K562 (cell line): ENCODE results near the gene ANKLE1. TPM values are rescaled to one million over a fixed set of nuclear protein-coding genes. Genes with fewer than 3 reads are reported as not detected.

Experiments
- TBP ChIP-seq: optimal IDR thresholded peaks from 2 replicates; pipeline ENCODE3; 2011; ENCODE audit warnings: low read depth, low read length, improper control_type of control experiment
- YY1 ChIP-seq, 3 experiments: IDR thresholded peaks; 2 replicates each; pipeline ENCODE4 v1.6.1; 2011; ENCODE audit warnings: low read length in 2 of 3, mild to moderate bottlenecking in 2 of 3, moderate library complexity in 2 of 3, borderline replicate concordance in 1 of 3, control low read depth in 1 of 3, low read depth in 1 of 3; ENCODE audit not compliant: insufficient read depth in 3 of 3, insufficient replicate concordance in 2 of 3, control insufficient read depth in 1 of 3, insufficient read length in 1 of 3; ENCODE audit errors: extremely low read depth in 1 of 3
- polyA plus RNA-seq, 8 experiments: library from polyadenylated mRNA; depleted of rRNA in 4 of 8; stranded (reverse) in 5 of 8; unstranded in 3 of 8; fragments of >200 nt; fragmentation: Nextera tagmentation in 2 of 8; fragmentation: Illumina TruSeq in 1 of 8; extraction: Ambion mirVana in 2 of 8; extraction: Trizol in 1 of 8; gene quantifications; 2 replicates each; pipeline versions ENCODE4 v1.2.1 to v1.2.3, GENCODE V29; 2011 to 2014; ENCODE audit warnings: inconsistent platforms in 1 of 8, missing spikeins in 1 of 8
- total RNA-seq, 7 experiments: library from RNA; depleted of rRNA in 6 of 7; stranded (reverse); fragments of >200 nt in 6 of 7; fragmentation: Illumina TruSeq in 2 of 7; extraction: Trizol in 2 of 7; gene quantifications; 2 replicates each; pipeline versions ENCODE4 v1.2.1 to v1.2.3, GENCODE V29; 2011 to 2021; ENCODE audit warnings: low replicate concordance in 1 of 7
- TF ChIP-seq, protein P1 (sequence below): fragments of 450-650 bp; IDR thresholded peaks from 2 replicates; pipeline ENCODE4 v1.6.1; 2016; ENCODE audit warnings: low read depth
- TF ChIP-seq, protein P2 (sequence below): fragments of 250-450 bp; sonication (Bioruptor Pico); IDR thresholded peaks from 2 replicates; pipeline ENCODE4 v1.8.0; 2021; ENCODE audit warnings: moderate library complexity, mild to moderate bottlenecking, inconsistent platforms
- TF ChIP-seq, protein P3 (sequence below), 2 experiments: fragments of 450-650 bp in 1 of 2; sonication (generic) in 1 of 2; formaldehyde crosslinking in 1 of 2; IDR thresholded peaks; 2 replicates each; pipeline versions ENCODE4 v1.7.1 to v1.9.0; 2016 to 2022; ENCODE audit warnings: inconsistent platforms in 1 of 2, mild to moderate bottlenecking in 1 of 2, missing genetic modification reagents in 1 of 2

The ANKLE1 gene
- total and polyA plus RNA-seq, 9 of the 15 experiments (the other 6 are each of a cell fraction or from before 2014, with no cell fraction given), result 0.63 to 9.2 (median 2.9) TPM

DNA sequence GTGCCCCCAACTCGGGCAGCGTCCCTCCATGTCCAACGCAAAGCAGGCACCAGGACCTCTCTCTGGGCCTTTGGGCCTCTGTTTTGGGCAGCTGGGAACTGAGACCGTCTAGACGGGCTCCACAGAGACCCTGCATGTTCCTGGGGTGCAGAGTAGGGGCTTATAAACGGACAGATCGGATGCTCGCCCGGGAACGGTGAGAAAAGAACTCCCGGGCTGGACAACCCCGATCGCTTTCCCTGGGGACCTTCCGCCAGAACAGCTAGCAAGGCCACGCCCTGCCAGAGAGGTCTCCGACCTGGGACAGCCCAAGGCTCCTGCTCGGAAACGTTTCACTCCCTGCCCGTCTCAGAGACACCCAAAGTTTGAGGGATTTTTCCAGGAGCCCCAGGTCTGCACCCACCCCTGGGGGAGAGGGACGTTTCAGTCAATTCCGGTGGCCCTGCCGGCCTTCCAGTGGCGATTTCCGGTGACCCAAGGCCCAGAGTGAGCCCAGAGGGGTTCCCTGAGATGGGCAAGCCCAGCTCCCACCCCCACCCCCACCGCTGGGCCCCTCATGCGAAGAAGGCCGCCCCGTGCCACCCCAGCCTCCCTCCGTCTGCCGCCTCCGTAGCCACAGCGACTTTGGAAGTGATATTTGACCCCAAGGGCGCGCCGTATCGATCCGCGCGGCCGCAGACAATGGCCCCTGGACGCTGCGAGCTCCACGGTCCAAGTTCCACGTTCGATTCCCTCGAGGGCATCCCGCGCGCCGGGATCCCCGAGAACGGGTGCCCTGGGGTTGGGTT is 37.7 kb upstream of the ANKLE1 start (continued):
- TF ChIP-seq, protein P1, sequence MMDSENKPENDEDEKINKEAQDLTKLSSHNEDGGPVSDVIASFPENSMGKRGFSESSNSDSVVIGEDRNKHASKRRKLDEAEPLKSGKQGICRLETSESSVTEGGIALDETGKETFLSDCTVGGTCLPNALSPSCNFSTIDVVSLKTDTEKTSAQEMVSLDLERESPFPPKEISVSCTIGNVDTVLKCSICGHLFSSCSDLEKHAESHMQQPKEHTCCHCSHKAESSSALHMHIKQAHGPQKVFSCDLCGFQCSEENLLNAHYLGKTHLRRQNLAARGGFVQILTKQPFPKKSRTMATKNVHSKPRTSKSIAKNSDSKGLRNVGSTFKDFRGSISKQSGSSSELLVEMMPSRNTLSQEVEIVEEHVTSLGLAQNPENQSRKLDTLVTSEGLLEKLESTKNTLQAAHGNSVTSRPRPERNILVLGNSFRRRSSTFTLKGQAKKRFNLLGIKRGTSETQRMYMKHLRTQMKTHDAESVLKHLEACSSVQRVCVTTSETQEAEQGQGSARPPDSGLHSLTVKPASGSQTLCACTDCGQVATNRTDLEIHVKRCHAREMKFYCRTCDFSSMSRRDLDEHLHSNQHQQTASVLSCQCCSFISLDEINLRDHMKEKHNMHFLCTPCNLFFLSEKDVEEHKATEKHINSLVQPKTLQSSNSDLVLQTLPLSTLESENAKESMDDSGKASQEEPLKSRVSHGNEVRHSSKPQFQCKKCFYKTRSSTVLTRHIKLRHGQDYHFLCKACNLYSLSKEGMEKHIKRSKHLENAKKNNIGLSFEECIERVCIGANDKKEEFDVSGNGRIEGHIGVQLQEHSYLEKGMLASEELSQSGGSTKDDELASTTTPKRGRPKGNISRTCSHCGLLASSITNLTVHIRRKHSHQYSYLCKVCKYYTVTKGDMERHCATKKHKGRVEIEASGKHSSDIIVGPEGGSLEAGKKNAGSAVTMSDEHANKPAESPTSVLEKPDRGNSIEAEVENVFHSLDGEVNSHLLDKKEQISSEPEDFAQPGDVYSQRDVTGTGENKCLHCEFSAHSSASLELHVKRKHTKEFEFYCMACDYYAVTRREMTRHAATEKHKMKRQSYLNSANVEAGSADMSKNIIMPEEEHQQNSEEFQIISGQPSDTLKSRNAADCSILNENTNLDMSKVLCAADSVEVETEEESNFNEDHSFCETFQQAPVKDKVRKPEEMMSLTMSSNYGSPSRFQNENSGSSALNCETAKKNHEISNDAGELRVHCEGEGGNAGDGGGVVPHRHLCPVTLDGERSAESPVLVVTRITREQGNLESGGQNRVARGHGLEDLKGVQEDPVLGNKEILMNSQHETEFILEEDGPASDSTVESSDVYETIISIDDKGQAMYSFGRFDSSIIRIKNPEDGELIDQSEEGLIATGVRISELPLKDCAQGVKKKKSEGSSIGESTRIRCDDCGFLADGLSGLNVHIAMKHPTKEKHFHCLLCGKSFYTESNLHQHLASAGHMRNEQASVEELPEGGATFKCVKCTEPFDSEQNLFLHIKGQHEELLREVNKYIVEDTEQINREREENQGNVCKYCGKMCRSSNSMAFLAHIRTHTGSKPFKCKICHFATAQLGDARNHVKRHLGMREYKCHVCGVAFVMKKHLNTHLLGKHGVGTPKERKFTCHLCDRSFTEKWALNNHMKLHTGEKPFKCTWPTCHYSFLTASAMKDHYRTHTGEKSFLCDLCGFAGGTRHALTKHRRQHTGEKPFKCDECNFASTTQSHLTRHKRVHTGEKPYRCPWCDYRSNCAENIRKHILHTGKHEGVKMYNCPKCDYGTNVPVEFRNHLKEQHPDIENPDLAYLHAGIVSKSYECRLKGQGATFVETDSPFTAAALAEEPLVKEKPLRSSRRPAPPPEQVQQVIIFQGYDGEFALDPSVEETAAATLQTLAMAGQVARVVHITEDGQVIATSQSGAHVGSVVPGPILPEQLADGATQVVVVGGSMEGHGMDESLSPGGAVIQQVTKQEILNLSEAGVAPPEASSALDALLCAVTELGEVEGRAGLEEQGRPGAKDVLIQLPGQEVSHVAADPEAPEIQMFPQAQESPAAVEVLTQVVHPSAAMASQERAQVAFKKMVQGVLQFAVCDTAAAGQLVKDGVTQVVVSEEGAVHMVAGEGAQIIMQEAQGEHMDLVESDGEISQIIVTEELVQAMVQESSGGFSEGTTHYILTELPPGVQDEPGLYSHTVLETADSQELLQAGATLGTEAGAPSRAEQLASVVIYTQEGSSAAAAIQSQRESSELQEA, result peak; percentile 83
- TF ChIP-seq, protein P2, sequence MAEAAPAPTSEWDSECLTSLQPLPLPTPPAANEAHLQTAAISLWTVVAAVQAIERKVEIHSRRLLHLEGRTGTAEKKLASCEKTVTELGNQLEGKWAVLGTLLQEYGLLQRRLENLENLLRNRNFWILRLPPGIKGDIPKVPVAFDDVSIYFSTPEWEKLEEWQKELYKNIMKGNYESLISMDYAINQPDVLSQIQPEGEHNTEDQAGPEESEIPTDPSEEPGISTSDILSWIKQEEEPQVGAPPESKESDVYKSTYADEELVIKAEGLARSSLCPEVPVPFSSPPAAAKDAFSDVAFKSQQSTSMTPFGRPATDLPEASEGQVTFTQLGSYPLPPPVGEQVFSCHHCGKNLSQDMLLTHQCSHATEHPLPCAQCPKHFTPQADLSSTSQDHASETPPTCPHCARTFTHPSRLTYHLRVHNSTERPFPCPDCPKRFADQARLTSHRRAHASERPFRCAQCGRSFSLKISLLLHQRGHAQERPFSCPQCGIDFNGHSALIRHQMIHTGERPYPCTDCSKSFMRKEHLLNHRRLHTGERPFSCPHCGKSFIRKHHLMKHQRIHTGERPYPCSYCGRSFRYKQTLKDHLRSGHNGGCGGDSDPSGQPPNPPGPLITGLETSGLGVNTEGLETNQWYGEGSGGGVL (CRISPR knock-in tag), result no peak
- TF ChIP-seq TBP, result peak; percentile 31
- TF ChIP-seq, protein P3, sequence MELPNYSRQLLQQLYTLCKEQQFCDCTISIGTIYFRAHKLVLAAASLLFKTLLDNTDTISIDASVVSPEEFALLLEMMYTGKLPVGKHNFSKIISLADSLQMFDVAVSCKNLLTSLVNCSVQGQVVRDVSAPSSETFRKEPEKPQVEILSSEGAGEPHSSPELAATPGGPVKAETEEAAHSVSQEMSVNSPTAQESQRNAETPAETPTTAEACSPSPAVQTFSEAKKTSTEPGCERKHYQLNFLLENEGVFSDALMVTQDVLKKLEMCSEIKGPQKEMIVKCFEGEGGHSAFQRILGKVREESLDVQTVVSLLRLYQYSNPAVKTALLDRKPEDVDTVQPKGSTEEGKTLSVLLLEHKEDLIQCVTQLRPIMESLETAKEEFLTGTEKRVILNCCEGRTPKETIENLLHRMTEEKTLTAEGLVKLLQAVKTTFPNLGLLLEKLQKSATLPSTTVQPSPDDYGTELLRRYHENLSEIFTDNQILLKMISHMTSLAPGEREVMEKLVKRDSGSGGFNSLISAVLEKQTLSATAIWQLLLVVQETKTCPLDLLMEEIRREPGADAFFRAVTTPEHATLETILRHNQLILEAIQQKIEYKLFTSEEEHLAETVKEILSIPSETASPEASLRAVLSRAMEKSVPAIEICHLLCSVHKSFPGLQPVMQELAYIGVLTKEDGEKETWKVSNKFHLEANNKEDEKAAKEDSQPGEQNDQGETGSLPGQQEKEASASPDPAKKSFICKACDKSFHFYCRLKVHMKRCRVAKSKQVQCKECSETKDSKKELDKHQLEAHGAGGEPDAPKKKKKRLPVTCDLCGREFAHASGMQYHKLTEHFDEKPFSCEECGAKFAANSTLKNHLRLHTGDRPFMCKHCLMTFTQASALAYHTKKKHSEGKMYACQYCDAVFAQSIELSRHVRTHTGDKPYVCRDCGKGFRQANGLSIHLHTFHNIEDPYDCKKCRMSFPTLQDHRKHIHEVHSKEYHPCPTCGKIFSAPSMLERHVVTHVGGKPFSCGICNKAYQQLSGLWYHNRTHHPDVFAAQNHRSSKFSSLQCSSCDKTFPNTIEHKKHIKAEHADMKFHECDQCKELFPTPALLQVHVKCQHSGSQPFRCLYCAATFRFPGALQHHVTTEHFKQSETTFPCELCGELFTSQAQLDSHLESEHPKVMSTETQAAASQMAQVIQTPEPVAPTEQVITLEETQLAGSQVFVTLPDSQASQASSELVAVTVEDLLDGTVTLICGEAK (IDR thresholded peaks at IDR 0.05), result peak; percentile 75
- TF ChIP-seq, protein P3 (CRISPR knock-in tag; IDR thresholded peaks at IDR 0.05), result no peak
- TF ChIP-seq YY1 (IDR thresholded peaks at IDR 0.05; ENCODE audit: borderline replicate concordance in 1 of 3, control insufficient read depth in 1 of 3, extremely low read depth in 1 of 3, insufficient read depth in 3 of 3, insufficient read length in 1 of 3, insufficient replicate concordance in 2 of 3, low read depth in 1 of 3, low read length in 2 of 3), result peak in 1 of 3 experiments; percentile 46
